K562 (cell line): ENCODE measurements around the gene MIEF1. TPM values are rescaled to one million over a fixed set of nuclear protein-coding genes. Genes with fewer than 3 reads are reported as not detected.
A peak's percentile ranks its signal among the peaks of the same experiment; 100 is the strongest.

Source experiments
- ATAC-seq: fragments of 200-7000 bp; cut with Tn5 transposase; 3 replicates; pipeline ENCODE4 v1.9.1; 2020; ENCODE audit warnings: moderate library complexity
- BruUV-seq: library from RNA; stranded (reverse); fragments of 400-500 nt; replicated peaks from 2 replicates; lab custom pipeline; 2021; lab: Mats Ljungman, UMichigan
- CTCF ChIA-PET: fragments of 300-600 bp; formaldehyde crosslinking; extraction: SDS; loops from one replicate; lab custom pipeline; 2021; ENCODE audit warnings: low intra/inter-chr PET ratio; lab: Yijun Ruan, JAX
- POLR2A ChIA-PET: fragments of 300-600, 350-650 bp; sonication (Branson Sonifier 250); formaldehyde crosslinking; extraction: SDS; loops from one replicate; lab custom pipeline; 2021; ENCODE audit warnings: antibody characterized with exemption, inconsistent platforms; lab: Yijun Ruan, JAX
- DNase-seq, 4 experiments: peaks; one replicate each; pipeline versions ENCODE4 v3.0.0 to v3.0.0-alpha.2; 2011 to 2018; ENCODE audit warnings: low spot score in 3 of 4, mixed read lengths in 3 of 4; ENCODE audit errors: extremely low read depth in 1 of 4
- FAIRE-seq: peaks from 2 replicates; lab custom pipeline; 2011; peaks lifted over from hg19 to GRCh38; lab: Jason Lieb, UNC
- H2AFZ ChIP-seq: 2 replicates; pipeline ENCODE4 v1.6.0; 2011; ENCODE audit warnings: low read depth, low read length, control low read depth, inconsistent platforms
- H3K27ac ChIP-seq: fragments of 200-600 bp; 3 replicates; pipeline ENCODE4 v1.8.0; 2011; ENCODE audit warnings: low read depth, mild to moderate bottlenecking, control low read depth, inconsistent platforms, low read length, moderate library complexity, mixed read lengths; ENCODE audit errors: extremely low read depth
- H3K27me3 ChIP-seq, 2 experiments: fragments of 300-600 bp in 1 of 2; 2 replicates in 1 of 2; 3 replicates in 1 of 2; pipeline versions ENCODE4 v1.6.0 to v1.8.0; 2011; ENCODE audit warnings: inconsistent platforms in 2 of 2, low read length in 2 of 2, mild to moderate bottlenecking in 1 of 2, mixed read lengths in 1 of 2, moderate library complexity in 1 of 2; ENCODE audit not compliant: control insufficient read depth in 2 of 2, insufficient read depth in 2 of 2
- H3K36me3 ChIP-seq: fragments of 300-600 bp; 3 replicates; pipeline ENCODE4 v1.8.0; 2011; ENCODE audit warnings: mild to moderate bottlenecking, low read length, inconsistent platforms; ENCODE audit not compliant: control insufficient read depth, insufficient read depth
- H3K4me1 ChIP-seq, 2 experiments: fragments of 200-600 bp in 1 of 2; replicated peaks in 1 of 2; 2 replicates in 1 of 2; 3 replicates in 1 of 2; pipeline versions ENCODE4 v1.5.1 to v1.8.0; 2011; ENCODE audit warnings: inconsistent platforms in 2 of 2, low read length in 2 of 2, mild to moderate bottlenecking in 1 of 2, mixed read lengths in 1 of 2, moderate library complexity in 1 of 2; ENCODE audit not compliant: control insufficient read depth in 2 of 2, insufficient read depth in 2 of 2
- H3K4me2 ChIP-seq: 2 replicates; pipeline ENCODE4 v1.6.1; 2011; ENCODE audit warnings: low read length, control low read depth, inconsistent platforms, mixed read lengths; ENCODE audit not compliant: insufficient read depth
- H3K4me3 ChIP-seq: fragments of 200-600 bp; sonication (generic), shearing (Covaris generic); 2 replicates; pipeline ENCODE4 v1.5.1; 2016; ENCODE audit warnings: control low read depth, inconsistent platforms
- H3K79me2 ChIP-seq: fragments of 200-600 bp; 3 replicates; pipeline ENCODE4 v1.8.0; 2011; ENCODE audit warnings: low read length, inconsistent platforms; ENCODE audit not compliant: control insufficient read depth, insufficient read depth
- H3K9ac ChIP-seq, 2 experiments: 2 replicates each; pipeline versions ENCODE4 v1.6.0 to v1.6.1; 2011; ENCODE audit warnings: low read depth in 2 of 2, low read length in 2 of 2, control low read depth in 1 of 2, inconsistent platforms in 1 of 2, mild to moderate bottlenecking in 1 of 2, mixed read lengths in 1 of 2; ENCODE audit not compliant: insufficient read depth in 1 of 2
- H3K9me1 ChIP-seq: one replicate; pipeline ENCODE4 v1.6.0; 2011; ENCODE audit warnings: inconsistent platforms, mild to moderate bottlenecking, low read length, moderate library complexity; ENCODE audit not compliant: control insufficient read depth, insufficient read depth
- H3K9me3 ChIP-seq: replicated peaks from 2 replicates; pipeline ENCODE4 v1.5.1; 2011; ENCODE audit warnings: low read depth, low read length, inconsistent platforms; ENCODE audit not compliant: control insufficient read depth, insufficient read depth
- H4K20me1 ChIP-seq: replicated peaks from 2 replicates; pipeline ENCODE4 v1.6.1; 2011; ENCODE audit warnings: low read length, inconsistent platforms, mixed read lengths; ENCODE audit not compliant: control insufficient read depth, insufficient read depth
- CTBP1 ChIP-seq: fragments of 450-650 bp; IDR thresholded peaks from 2 replicates; pipeline ENCODE4 v1.6.1; 2016; ENCODE audit warnings: borderline replicate concordance
- CTCFL ChIP-seq: IDR thresholded peaks from 2 replicates; pipeline ENCODE4 v1.6.1; 2011; ENCODE audit warnings: borderline replicate concordance, low read depth, mild to moderate bottlenecking, moderate library complexity, low read length; ENCODE audit not compliant: insufficient read depth, poor library complexity, severe bottlenecking
- ESRRA ChIP-seq: fragments of 450-650 bp; IDR thresholded peaks from 2 replicates; pipeline ENCODE4 v1.6.1; 2014; ENCODE audit warnings: low read depth, mild to moderate bottlenecking, moderate library complexity, borderline replicate concordance
- GTF2A2 ChIP-seq: IDR thresholded peaks from 2 replicates; pipeline ENCODE4 v1.6.1; 2016; ENCODE audit warnings: mild to moderate bottlenecking, missing genetic modification characterization, missing compliant biosample characterization
- HES1 ChIP-seq: fragments of 450-650 bp; IDR thresholded peaks from 2 replicates; pipeline ENCODE4 v1.6.1; 2016; ENCODE audit warnings: low read depth, mild to moderate bottlenecking, moderate library complexity
- NFXL1 ChIP-seq: fragments of 450-650 bp; formaldehyde crosslinking; IDR thresholded peaks from 2 replicates; pipeline ENCODE4 v1.4.0; 2021; ENCODE audit warnings: mild to moderate bottlenecking
- SMC3 ChIP-seq: conservative IDR thresholded peaks from 2 replicates; pipeline ENCODE4 v1.6.1; 2011; ENCODE audit warnings: low read depth, low read length, improper control_type of control experiment; ENCODE audit not compliant: insufficient read depth
- VEZF1 ChIP-seq: fragments of 200-800 bp; sonication (Bioruptor generic); IDR thresholded peaks from 2 replicates; pipeline ENCODE4 v1.6.1; 2017; ENCODE audit warnings: missing genetic modification characterization, missing compliant biosample characterization
- ZBTB33 ChIP-seq: sonication (generic); formaldehyde crosslinking; IDR thresholded peaks from 2 replicates; pipeline ENCODE4 v1.8.1; 2023; ENCODE audit warnings: mild to moderate bottlenecking, missing genetic modification reagents
- ZBTB7A ChIP-seq: IDR thresholded peaks from 2 replicates; pipeline ENCODE4 v1.6.1; 2011; ENCODE audit warnings: low read depth, mild to moderate bottlenecking, low read length, moderate library complexity, borderline replicate concordance; ENCODE audit not compliant: control insufficient read depth
- WGBS: fragments of 100-300 bp; shearing (Covaris generic); methylation state at CpG from one replicate; pipeline ENCODE4 v1.1.6; 2016; ENCODE audit warnings: low coverage, mixed read lengths; ENCODE audit not compliant: insufficient coverage; ENCODE audit errors: missing lambda C conversion rate; 5-methylcytosine and 5-hydroxymethylcytosine counted together
- in situ Hi-C: fragments of 300-500 bp; cut with MboI; formaldehyde crosslinking; loops from 4 replicates; pipeline ENCODE4 v1.15.0; 2018; ENCODE audit warnings: inconsistent platforms, mixed read lengths
- intact Hi-C: fragments of 100-400 bp; cut with micrococcal nuclease; formaldehyde crosslinking; loops from 2 replicates; pipeline ENCODE4 v1.14.2; 2022
- polyA plus RNA-seq, 8 experiments: library from polyadenylated mRNA; depleted of rRNA in 4 of 8; stranded (reverse) in 5 of 8; unstranded in 3 of 8; fragments of >200 nt; fragmentation: Nextera tagmentation in 2 of 8; fragmentation: Illumina TruSeq in 1 of 8; extraction: Ambion mirVana in 2 of 8; extraction: Trizol in 1 of 8; gene quantifications; 2 replicates each; pipeline versions ENCODE4 v1.2.1 to v1.2.3, GENCODE V29; 2011 to 2014; ENCODE audit warnings: inconsistent platforms in 1 of 8, missing spikeins in 1 of 8
- total RNA-seq, 7 experiments: library from RNA; depleted of rRNA in 6 of 7; stranded (reverse); fragments of >200 nt in 6 of 7; fragmentation: Illumina TruSeq in 2 of 7; extraction: Trizol in 2 of 7; gene quantifications; 2 replicates each; pipeline versions ENCODE4 v1.2.1 to v1.2.3, GENCODE V29; 2011 to 2021; ENCODE audit warnings: low replicate concordance in 1 of 7

The MIEF1 gene
- total and polyA plus RNA-seq, 9 of the 15 experiments (the other 6 are each of a cell fraction or from before 2014, with no cell fraction given) = 10.9 to 51.8 (median 25.5) TPM

- TF ChIP-seq CTCFL (peak; percentile 89), SMC3 (peak; percentile 49), VEZF1 (peak; percentile 24; the same call in 1 of the 2 replicates), CTBP1 (0 out of 2 replicates have a peak, but pooled peaks have one; percentile 20), NFXL1 (CRISPR knock-in tag) (no peak)
These were observed 57.5 kb downstream of the MIEF1 start (continued) for GRCh38 chr22:39559456-39560105.

- Histone ChIP-seq H3K27ac (no peak overlapping the region), H3K9me1 (no peaks in the 10 kb centered on the region), H3K9ac (no peak overlapping the region), H3K79me2 (no peaks in the 10 kb centered on the region), H3K4me1 (peaks cover 0 to 31% of the 10 kb centered on the region in 2 experiments; a peak in 3 of 5 replicates), H3K36me3 (no peaks in the 10 kb centered on the region), H3K4me3 (no peak overlapping the region), H3K27me3 (no peaks in the 10 kb centered on the region), H2AFZ (no peak overlapping the region), H4K20me1 (0 out of 2 replicates have a peak, but pooled peaks cover 4% of the 10 kb centered on the region), H3K9me3 (no peaks in the 10 kb centered on the region), H3K4me2 (no peak overlapping the region)
- 67% methylated on average over 6 of the region's 6 CpGs for WGBS
- in situ Hi-C loops (no loop called here), intact Hi-C loops (no loop called here)
- ATAC-seq = no peak
- CTCF ChIA-PET = interaction anchor here (0.9 to 1.1 kb wide), 2 partner anchors 25 to 464 kb away, joined by 3 to 6 read pairs; no protein-coding TSS in a partner anchor
- DNase-seq = no peak
- TF ChIP-seq GTF2A2 (no peak), ZBTB33 (CRISPR knock-in tag) (peak; percentile 84), HES1 (no peak), ZBTB7A (0 out of 2 replicates have a peak, but pooled peaks have one; percentile 14), ESRRA (0 out of 2 replicates have a peak, but pooled peaks have one; percentile 3)
- no TSS peak for BruUV-seq
- POLR2A ChIA-PET = interaction anchor here (0.6 to 0.7 kb wide), 3 partner anchors 9 to 50 kb away, joined by 3 read pairs; no protein-coding TSS in a partner anchor
- no peak for FAIRE-seq
These were observed 58.0 kb downstream of the MIEF1 start for GRCh38 chr22:39560127-39560526.
